ENCODE measurements around the gene TCIRG1.

The TCIRG1 gene

DNA sequence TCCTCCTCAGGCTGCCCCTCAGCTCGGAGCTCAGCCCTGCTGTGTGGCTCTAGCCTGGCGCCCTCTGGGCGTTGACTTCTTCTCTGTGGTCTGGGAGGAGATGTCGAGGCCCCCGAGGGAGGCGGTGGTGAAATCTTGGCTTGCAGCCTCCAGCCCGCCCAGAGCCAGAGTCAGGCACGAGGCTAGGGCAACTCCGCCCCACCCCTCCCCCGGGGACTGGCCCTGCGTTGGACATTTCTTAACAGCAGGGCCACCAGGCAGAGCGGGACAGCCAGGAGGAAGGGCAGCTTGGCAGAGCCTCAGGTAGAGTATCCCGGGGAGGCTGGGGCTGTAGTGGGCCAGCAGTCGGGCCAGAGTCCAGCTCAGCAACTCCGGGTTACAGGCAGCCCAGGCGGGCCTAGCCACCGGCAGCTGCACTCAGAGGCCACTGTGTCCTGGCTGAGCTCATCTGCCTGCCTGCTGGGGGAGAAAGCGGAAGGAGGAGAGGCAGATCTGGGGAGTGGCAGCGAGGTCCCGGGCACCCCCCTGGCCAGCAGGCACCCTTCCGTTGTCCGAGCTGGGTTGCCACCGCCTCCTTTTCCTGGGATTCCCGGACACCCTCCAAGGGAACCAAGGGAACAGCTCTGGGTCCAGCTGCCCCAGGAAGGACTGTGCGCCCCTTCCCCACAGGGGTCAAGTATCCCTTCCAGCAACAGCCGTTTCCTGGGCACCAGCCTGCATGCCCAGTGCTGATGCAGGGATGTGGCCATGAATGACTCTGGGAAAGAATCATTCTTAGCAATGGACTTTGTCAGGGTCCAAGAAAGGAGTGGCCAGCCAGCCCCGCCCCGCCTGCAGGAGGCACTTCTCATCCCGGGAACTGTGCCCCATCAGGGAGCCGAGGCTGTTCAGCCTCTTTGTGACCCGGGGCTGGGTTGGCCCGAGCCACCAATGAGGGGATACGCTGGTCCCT, 28.5 kb upstream of the TCIRG1 start, which contains the start of gene ALDH3B1:
ALDH3B1 (plus strand) TSS at position 238 of the 952 bp plus-strand sequence. CDS start 4,971 bp downstream, outside the sequence.
- TF ChIP-seq, protein P1, sequence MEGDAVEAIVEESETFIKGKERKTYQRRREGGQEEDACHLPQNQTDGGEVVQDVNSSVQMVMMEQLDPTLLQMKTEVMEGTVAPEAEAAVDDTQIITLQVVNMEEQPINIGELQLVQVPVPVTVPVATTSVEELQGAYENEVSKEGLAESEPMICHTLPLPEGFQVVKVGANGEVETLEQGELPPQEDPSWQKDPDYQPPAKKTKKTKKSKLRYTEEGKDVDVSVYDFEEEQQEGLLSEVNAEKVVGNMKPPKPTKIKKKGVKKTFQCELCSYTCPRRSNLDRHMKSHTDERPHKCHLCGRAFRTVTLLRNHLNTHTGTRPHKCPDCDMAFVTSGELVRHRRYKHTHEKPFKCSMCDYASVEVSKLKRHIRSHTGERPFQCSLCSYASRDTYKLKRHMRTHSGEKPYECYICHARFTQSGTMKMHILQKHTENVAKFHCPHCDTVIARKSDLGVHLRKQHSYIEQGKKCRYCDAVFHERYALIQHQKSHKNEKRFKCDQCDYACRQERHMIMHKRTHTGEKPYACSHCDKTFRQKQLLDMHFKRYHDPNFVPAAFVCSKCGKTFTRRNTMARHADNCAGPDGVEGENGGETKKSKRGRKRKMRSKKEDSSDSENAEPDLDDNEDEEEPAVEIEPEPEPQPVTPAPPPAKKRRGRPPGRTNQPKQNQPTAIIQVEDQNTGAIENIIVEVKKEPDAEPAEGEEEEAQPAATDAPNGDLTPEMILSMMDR (conservative IDR thresholded peaks at IDR 0.05), result no peak
- peak within 1 kb of the TSS; percentile 50 for H3K27ac ChIP-seq

DNA sequence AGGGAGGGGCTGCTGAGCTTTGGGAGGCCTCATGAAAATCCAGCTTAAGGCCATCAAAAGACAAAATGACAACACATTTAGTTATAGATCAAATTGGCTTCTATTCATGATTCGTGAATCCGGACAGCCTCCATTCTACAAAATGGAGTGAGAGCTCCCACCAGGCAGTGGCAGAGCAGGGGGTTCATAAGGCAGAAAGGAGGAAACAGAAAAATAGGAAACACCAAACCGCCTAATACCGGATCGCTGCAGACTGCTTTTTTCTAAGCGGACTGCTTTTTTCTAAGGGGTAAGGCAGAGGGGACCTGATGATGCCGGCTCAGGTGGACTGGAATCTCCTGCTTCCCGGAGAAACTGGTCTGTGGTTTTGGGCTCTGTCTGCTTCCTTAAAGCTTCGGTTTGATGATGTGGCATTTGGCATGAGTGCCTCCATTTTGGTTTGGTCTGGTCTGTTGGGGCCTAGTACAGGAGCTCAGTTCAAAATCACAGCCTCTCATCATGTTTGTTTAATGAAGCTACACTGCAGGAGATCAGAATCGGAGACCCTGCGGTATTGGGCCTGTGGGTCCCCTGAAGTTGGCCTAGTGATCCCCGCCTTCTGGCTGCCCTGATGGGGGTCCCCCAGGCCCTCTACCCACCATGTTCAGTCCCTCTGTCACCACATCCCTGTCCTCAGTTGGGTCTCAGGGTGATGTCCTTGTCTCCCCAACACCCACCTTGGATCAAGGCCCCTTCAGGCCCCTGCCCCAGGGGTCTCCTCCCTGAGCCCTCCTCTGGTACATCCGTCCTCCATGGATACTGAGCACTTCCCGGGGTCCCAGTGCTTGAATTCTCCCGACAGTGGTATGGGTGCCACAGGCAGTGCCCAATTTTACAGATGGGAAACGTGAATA, 27.5 kb upstream of the TCIRG1 start:
- TF ChIP-seq, protein P1 (conservative IDR thresholded peaks at IDR 0.05), result no peak
- peak overlapping the region; percentile 50; the same call in 1 of the 2 replicates for H3K27ac ChIP-seq

DNA sequence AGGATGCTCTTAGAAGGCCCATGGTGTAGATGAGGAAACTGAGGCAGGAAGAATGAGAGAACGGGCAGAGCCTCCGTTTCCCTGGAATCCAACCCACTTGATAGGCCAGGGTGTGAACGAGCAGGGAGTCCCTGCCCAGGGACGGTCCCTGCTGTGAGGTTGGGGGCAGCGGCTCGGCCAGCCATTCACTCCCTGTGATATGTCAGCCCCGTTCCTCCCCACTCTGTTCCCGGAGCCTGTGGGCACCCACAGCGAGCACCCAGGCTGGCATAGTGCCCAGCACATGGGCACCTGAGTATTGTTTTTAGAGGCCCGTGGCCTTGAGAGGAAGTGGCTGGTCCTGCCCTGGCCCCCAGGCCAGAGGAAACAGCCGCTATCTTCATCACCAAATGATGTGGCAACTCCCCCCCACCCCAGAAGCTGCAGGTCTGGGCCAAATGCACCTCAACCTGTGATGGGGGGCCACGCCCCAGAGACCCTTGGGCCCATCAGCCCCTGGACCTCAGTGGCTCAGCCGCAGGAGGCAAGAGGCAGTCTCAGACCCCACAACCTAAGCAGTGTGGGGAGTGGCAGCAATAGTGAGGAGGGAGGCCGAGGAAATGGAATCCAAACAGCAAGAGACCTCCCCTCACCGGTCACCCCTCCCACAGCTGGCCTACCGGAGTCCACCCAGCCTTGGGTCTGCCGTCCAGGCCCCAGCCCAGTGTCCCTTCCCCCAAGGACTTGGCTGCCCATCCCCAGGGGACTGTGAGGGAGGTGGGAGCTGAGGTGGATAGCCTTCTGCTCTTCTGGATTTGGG, 26.6 kb upstream of the TCIRG1 start:
- TF ChIP-seq, protein P1 (conservative IDR thresholded peaks at IDR 0.05), result no peak
- H3K27ac ChIP-seq, result no peak overlapping the region

DNA sequence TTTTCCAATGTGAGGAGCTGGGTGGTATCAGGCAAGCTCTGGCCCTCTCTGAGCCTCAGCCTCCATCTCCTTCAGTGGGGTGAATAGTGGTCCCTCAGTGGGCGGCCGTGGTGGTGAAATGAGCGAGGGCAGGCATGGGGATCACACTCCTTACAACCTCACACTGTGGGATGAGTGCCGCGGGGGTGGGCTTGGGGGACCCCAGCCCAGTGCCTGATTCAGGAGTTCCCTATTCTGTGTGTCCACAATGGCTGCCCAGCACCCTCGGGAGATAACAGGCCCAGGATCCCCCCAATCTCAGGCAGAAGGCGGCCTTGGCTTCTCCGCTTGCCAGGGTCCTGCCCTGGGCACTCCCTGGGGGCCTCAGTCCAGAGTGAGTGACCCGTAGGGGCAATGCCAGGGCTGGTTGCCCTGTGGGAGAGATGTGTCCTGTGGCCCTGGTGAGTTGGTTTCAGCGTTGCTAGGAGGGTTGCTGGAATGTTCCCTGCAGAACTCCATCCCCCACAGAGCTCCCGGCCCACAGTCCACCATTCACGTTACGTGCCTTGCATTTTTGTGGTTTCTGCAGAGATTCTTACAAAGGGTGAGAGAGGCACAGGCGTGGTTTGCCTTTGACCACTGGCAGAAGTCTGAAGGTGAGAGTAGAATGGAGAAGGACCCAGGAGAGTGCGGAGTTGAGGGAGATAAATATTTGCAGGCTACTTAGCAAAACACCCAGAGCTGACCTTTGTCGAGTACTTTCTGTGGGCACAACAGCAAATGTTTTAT, 25.8 kb upstream of the TCIRG1 start:
- no peak overlapping the region for H3K27ac ChIP-seq
- TF ChIP-seq, protein P1 (conservative IDR thresholded peaks at IDR 0.05), result no peak

DNA sequence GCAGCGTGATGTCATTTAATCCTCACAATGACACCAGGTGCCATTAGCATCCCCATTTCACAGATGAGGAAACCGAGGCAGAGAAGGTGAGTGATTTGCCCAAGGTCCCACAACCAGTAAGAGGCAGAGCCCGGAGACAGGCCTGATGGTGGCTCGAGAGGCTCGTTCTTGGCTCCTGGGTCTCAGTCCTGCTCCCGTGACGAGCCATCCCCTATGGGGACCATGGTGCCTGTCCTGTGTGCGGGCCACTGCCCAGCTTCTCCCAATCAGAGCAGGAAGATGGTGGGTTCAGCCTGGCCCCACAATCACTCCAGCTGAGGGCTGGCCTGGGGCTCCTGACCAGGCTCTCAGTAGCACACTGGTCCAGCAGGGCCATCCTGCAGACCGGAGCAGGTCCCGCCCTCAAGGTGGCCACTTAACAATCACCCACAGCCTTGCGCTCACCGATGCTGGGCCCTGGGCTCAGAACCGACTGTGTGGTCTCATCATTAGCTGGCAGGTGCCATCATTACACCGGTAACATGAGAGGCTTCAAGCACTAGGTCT, 25.1 kb upstream of the TCIRG1 start:
- H3K27ac ChIP-seq, result no peak overlapping the region
- TF ChIP-seq, protein P1 (conservative IDR thresholded peaks at IDR 0.05), result no peak

DNA sequence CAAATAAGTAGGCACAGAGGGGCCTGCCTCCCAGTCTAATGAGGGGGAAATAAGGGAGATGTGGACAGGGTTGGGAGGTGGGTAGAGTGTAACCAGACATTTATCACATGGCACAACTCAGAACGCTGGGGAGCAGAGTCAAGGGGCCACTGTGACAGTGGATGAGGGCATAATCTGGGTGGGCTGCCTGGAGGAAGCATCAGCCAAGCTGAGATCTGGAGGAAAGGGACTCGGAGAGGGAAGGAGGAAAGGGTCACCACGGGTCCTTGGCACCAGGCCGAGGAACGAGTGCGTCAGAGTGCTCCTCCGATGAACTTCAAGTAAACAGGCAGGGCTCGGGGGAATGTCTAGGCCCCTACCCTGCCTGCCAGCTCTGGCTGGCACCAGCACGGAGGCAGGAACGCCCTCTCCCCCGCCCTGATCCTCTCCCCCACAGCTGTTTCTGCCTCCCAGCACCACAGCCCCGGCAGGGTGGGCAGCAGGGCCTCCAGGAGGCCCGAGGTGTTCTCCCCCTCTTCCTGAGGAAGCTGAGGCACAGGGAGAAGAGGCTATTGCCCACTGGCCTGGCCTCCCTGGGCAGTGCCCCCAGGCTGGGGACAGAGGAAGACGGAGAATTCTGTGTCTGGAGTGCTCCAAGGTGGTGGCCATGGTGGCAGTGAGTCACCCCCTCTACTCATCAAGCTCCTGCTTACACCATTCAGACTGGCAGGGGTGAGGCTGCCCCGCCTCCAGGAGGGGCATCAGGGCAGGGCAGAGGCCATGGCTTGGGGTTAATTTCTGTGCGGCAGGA, 24.5 kb upstream of the TCIRG1 start:
- TF ChIP-seq, protein P1 (conservative IDR thresholded peaks at IDR 0.05), result no peak
- H3K27ac ChIP-seq, result no peak overlapping the region

Data from VCaP (cell line).